Testis (tissue), 2 donors: ENCODE measurements around the gene BUB1.

Source experiments
- POLR2A ChIP-seq: fragments of 450-650 bp; IDR thresholded peaks from one replicate; pipeline ENCODE4 v1.6.1; 2017; ENCODE audit warnings: antibody characterized with exemption, mild to moderate bottlenecking, moderate library complexity
- TF ChIP-seq, protein P1 (sequence below), 3 experiments: fragments of 450-650 bp in 2 of 3; fragments of 200-600 bp in 1 of 3; sonication (generic) in 1 of 3; IDR thresholded peaks; one replicate each; pipeline ENCODE4 v1.5.1; 2016 to 2019; ENCODE audit warnings: antibody characterized with exemption in 3 of 3, mild to moderate bottlenecking in 2 of 3, moderate library complexity in 1 of 3

DNA sequence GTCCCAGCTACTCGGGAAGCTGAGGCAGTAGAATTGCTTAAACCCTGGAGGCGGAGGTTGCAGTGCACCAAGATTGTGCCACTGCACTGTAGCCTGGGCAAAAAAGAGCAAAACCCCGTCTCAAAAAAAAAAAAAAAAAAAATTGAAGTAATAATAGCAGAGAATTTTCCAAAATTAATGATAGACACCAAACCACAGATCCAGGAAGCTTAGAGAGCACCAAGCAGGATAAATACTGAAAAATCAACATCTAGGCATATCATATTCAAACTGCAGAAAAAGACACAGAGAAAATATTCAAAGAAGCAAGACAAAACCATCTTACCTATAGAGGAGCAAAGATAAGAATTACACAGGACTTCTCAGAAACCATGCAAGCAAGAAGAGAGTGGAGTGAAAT lies 33.5 kb downstream of the BUB1 start:
- TF ChIP-seq, protein P1, sequence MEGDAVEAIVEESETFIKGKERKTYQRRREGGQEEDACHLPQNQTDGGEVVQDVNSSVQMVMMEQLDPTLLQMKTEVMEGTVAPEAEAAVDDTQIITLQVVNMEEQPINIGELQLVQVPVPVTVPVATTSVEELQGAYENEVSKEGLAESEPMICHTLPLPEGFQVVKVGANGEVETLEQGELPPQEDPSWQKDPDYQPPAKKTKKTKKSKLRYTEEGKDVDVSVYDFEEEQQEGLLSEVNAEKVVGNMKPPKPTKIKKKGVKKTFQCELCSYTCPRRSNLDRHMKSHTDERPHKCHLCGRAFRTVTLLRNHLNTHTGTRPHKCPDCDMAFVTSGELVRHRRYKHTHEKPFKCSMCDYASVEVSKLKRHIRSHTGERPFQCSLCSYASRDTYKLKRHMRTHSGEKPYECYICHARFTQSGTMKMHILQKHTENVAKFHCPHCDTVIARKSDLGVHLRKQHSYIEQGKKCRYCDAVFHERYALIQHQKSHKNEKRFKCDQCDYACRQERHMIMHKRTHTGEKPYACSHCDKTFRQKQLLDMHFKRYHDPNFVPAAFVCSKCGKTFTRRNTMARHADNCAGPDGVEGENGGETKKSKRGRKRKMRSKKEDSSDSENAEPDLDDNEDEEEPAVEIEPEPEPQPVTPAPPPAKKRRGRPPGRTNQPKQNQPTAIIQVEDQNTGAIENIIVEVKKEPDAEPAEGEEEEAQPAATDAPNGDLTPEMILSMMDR (IDR thresholded peaks at IDR 0.05), result no peak
- no peak for TF ChIP-seq POLR2A
